Smooth muscle cell (in vitro differentiated cells): Measurements from ENCODE around the gene P2RY14. TPM values are rescaled to one million over a fixed set of nuclear protein-coding genes. Genes with fewer than 3 reads are reported as not detected.

Experiments used
- DNase-seq: peaks from one replicate; lab custom pipeline; 2025; ENCODE audit not compliant: unreplicated experiment; lab: John Stamatoyannopoulos, UW
- H2AFZ ChIP-seq: fragments of 200-600 bp; sonication (generic); 2 replicates; pipeline ENCODE4 v1.6.0; 2016; ENCODE audit warnings: antibody characterized with exemption, low read depth, mild to moderate bottlenecking
- H3F3A ChIP-seq: fragments of 200-600 bp; sonication (generic); 2 replicates; pipeline ENCODE4 v1.6.0; 2017; ENCODE audit warnings: antibody characterized with exemption, low read depth
- H3K27ac ChIP-seq: fragments of 200-600 bp; sonication (generic); 2 replicates; pipeline ENCODE4 v1.5.1; 2016; ENCODE audit warnings: low read depth, mild to moderate bottlenecking
- H3K27me3 ChIP-seq: fragments of 200-600 bp; sonication (generic); 2 replicates; pipeline ENCODE4 v1.6.1; 2016; ENCODE audit warnings: low read depth, mild to moderate bottlenecking
- H3K36me3 ChIP-seq: fragments of 200-600 bp; sonication (generic); 2 replicates; pipeline ENCODE4 v1.5.1; 2016; ENCODE audit warnings: low read depth
- H3K4me1 ChIP-seq: fragments of 200-600 bp; sonication (generic); 2 replicates; pipeline ENCODE4 v1.5.1; 2016; ENCODE audit warnings: low read depth
- H3K4me2 ChIP-seq: fragments of 200-600 bp; sonication (generic); 2 replicates; pipeline ENCODE4 v1.6.0; 2016; ENCODE audit warnings: mild to moderate bottlenecking
- H3K4me3 ChIP-seq: fragments of 200-600 bp; sonication (generic); 2 replicates; pipeline ENCODE4 v1.5.1; 2016; ENCODE audit warnings: mild to moderate bottlenecking
- H3K79me2 ChIP-seq: fragments of 200-600 bp; sonication (generic); 2 replicates; pipeline ENCODE4 v1.6.0; 2016; ENCODE audit warnings: low read depth, mild to moderate bottlenecking
- H3K9ac ChIP-seq: fragments of 200-600 bp; sonication (generic); 2 replicates; pipeline ENCODE4 v1.6.0; 2016; ENCODE audit warnings: low read depth
- H3K9me3 ChIP-seq: fragments of 200-600 bp; sonication (generic); replicated peaks from 2 replicates; pipeline ENCODE4 v1.5.1; 2016; ENCODE audit warnings: low read depth
- H4K20me1 ChIP-seq: fragments of 200-600 bp; sonication (generic); 2 replicates; pipeline ENCODE4 v1.6.0; 2016; ENCODE audit warnings: low read depth
- WGBS: methylation state at CpG from one replicate; pipeline ENCODE4 v1.1.7; 2016; ENCODE audit warnings: low lambda C conversion rate; 5-methylcytosine and 5-hydroxymethylcytosine counted together
- polyA plus RNA-seq: library from polyadenylated mRNA; unstranded; fragments of >200 nt; fragmentation: Nextera tagmentation; extraction: Ambion mirVana; gene quantifications from 2 replicates; pipeline ENCODE4 v1.2.1, GENCODE V29; 2016
- total RNA-seq: library from RNA; depleted of rRNA; stranded (reverse); fragments of >200 nt; gene quantifications from 2 replicates; pipeline ENCODE4 v1.2.3, GENCODE V29; 2014
- TF ChIP-seq, protein P1 (sequence below): fragments of 200-600 bp; sonication (generic); IDR thresholded peaks from 2 replicates; pipeline ENCODE4 v1.5.1; 2017; ENCODE audit warnings: borderline replicate concordance, mild to moderate bottlenecking, antibody characterized with exemption; ENCODE audit not compliant: insufficient read depth, poor library complexity, severe bottlenecking

P2RY14 gene
- total and polyA plus RNA-seq, 2 experiments from 2014 or later, result not detected

DNA sequence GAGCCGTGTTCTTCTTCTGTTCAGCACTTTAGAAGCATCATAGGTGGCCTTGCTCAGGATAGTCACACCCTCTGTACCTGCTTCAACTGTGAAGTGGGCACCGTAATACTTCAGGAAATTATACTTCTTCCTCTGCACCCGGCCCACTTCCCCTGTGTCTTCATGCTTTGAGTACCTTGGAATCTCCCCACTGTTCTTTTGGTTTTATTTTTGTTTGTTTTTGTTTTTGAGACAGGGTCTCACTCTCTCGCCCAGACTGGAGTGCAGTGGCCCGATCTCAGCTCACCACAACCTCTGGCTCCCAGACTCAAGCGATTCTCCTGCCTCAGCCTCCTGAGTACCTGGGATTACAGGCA is 1.7 kb downstream of the P2RY14 start:
- Histone ChIP-seq H3K27me3 (no peaks in the 10 kb centered on the region), H3F3A (no peaks in the 10 kb centered on the region), H3K27ac (no peak overlapping the region), H3K9ac (no peak overlapping the region), H3K36me3 (no peaks in the 10 kb centered on the region), H3K79me2 (no peaks in the 10 kb centered on the region), H3K9me3 (no peaks in the 10 kb centered on the region), H2AFZ (no peak overlapping the region), H4K20me1 (no peaks in the 10 kb centered on the region), H3K4me3 (no peak overlapping the region), H3K4me2 (no peak overlapping the region), H3K4me1 (no peaks in the 10 kb centered on the region)
- no peak for DNase-seq
- 93% methylated on average over 6 of the region's 6 CpGs for WGBS
- TF ChIP-seq, protein P1, sequence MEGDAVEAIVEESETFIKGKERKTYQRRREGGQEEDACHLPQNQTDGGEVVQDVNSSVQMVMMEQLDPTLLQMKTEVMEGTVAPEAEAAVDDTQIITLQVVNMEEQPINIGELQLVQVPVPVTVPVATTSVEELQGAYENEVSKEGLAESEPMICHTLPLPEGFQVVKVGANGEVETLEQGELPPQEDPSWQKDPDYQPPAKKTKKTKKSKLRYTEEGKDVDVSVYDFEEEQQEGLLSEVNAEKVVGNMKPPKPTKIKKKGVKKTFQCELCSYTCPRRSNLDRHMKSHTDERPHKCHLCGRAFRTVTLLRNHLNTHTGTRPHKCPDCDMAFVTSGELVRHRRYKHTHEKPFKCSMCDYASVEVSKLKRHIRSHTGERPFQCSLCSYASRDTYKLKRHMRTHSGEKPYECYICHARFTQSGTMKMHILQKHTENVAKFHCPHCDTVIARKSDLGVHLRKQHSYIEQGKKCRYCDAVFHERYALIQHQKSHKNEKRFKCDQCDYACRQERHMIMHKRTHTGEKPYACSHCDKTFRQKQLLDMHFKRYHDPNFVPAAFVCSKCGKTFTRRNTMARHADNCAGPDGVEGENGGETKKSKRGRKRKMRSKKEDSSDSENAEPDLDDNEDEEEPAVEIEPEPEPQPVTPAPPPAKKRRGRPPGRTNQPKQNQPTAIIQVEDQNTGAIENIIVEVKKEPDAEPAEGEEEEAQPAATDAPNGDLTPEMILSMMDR, result no peak

DNA sequence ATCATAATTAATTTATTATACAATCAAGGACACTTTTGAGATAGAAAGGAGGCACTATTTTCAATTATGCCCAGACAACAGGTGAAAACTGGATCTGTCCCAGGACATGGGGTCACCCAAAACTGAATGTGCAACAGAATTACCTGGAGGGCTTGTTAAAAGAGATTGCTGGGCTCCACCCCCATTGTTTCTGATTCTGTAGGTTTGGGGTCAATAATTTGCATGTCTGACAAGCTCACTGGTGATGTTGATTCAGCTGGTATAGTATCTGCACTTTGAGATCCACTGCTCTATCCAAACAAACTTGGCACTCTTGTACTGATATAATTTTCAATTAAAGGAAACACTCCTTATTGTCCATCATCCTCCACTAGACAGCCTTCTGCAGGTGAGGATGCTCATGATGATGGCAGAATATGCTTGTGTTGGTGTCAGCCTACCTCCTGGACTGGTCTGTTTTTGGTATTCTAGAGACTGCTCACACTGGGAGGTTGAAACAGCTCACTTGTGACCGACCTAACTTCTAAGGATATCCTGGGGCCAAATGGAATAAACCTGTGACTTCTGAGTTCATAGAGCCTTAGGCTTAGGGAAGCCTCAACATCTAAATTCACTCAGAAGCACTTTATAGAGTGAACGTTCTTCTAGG is 2.2 kb downstream of the P2RY14 start:
- Histone ChIP-seq H3F3A (no peaks in the 10 kb centered on the region), H3K27ac (no peak overlapping the region), H3K4me2 (no peak overlapping the region), H2AFZ (no peak overlapping the region), H4K20me1 (no peaks in the 10 kb centered on the region), H3K27me3 (no peaks in the 10 kb centered on the region), H3K9me3 (no peaks in the 10 kb centered on the region), H3K4me1 (no peaks in the 10 kb centered on the region), H3K4me3 (no peak overlapping the region), H3K9ac (no peak overlapping the region), H3K79me2 (no peaks in the 10 kb centered on the region), H3K36me3 (no peaks in the 10 kb centered on the region)
- WGBS, result 74% methylated on average over 2 of the region's 2 CpGs
- DNase-seq, result no peak
- TF ChIP-seq, protein P1, result no peak

DNA sequence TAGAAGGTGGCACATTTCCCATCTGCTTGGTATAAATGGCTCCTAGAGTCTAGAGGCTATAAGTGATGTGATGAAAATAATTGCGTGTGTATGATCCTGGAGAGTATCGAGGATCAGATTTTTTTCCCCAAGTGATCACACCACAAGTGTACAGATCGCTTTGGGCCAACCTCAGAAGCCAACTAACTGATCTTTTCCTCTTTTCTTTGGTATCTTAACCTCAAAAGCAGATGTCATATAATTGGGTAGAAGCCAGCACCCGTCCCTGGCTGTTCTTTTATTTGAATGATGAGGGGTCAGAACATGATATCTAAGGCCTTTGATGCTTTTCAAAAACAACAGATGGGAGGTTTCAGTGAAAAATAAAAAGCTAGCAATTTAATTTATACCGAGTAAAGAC is 3.3 kb downstream of the P2RY14 start:
- Histone ChIP-seq H3F3A (no peaks in the 10 kb centered on the region), H3K27ac (no peak overlapping the region), H3K4me1 (no peaks in the 10 kb centered on the region), H3K4me3 (no peak overlapping the region), H3K9me3 (no peaks in the 10 kb centered on the region), H3K9ac (no peak overlapping the region), H3K36me3 (no peaks in the 10 kb centered on the region), H3K79me2 (no peaks in the 10 kb centered on the region), H3K4me2 (no peak overlapping the region), H4K20me1 (no peaks in the 10 kb centered on the region), H2AFZ (no peak overlapping the region), H3K27me3 (no peaks in the 10 kb centered on the region)
- TF ChIP-seq, protein P1, result no peak
- WGBS, result 96% methylated on average over 5 of the region's 5 CpGs
- DNase-seq, result no peak

DNA sequence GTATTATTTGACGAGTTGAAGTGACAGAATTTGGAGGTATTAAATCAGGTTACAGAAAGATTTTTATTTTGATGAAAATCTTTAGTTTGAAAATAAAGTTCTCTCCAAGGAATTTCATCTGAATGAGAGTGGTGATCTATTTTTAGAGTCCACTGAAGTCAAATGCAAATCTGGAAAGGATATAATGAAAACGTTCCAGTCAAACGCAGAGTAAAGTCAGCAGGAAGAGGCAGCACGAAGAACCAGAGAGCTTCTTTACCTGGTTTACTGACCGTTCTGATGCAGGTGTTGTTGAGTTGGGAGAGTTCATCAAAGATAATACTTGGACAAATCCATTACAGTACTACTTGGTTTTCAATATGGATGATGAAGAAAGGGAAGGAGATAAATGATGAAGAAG is 8.7 kb downstream of the P2RY14 start:
- Histone ChIP-seq H3K9ac (no peak overlapping the region), H3K79me2 (no peaks in the 10 kb centered on the region), H3K9me3 (no peaks in the 10 kb centered on the region), H3K4me2 (no peak overlapping the region), H2AFZ (no peak overlapping the region), H4K20me1 (no peaks in the 10 kb centered on the region), H3K27ac (no peak overlapping the region), H3K36me3 (no peaks in the 10 kb centered on the region), H3K4me3 (no peak overlapping the region), H3K4me1 (no peaks in the 10 kb centered on the region), H3F3A (no peaks in the 10 kb centered on the region), H3K27me3 (peaks cover 8% of the 10 kb centered on the region)
- no peak for DNase-seq
- TF ChIP-seq, protein P1, result no peak
- WGBS, result 92% methylated on average over 5 of the region's 5 CpGs
